ENCODE results near the gene RHBDD1.

DNA sequence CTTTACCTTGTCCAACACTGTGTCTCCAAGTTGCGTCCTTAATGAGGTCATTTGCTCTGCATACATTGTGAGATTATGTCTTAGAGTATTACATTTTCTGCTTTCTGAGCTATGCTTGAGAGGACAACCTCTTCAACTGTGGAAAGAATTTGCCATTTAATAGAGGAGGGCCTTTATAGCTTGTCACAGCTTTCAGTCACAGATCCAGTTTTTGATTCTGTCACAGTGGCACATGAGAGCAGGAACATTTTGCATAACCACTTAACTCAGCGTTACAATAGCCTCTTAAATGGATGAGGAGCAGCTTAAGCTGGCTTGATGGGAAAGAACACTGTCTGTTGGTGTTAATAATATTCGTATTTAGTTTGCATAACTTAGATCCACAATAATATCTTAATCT is 63.0 kb downstream of the RHBDD1 start:
- no peak for TF ChIP-seq POLR2A (IDR thresholded peaks at IDR 0.05)
- TF ChIP-seq, protein P1, sequence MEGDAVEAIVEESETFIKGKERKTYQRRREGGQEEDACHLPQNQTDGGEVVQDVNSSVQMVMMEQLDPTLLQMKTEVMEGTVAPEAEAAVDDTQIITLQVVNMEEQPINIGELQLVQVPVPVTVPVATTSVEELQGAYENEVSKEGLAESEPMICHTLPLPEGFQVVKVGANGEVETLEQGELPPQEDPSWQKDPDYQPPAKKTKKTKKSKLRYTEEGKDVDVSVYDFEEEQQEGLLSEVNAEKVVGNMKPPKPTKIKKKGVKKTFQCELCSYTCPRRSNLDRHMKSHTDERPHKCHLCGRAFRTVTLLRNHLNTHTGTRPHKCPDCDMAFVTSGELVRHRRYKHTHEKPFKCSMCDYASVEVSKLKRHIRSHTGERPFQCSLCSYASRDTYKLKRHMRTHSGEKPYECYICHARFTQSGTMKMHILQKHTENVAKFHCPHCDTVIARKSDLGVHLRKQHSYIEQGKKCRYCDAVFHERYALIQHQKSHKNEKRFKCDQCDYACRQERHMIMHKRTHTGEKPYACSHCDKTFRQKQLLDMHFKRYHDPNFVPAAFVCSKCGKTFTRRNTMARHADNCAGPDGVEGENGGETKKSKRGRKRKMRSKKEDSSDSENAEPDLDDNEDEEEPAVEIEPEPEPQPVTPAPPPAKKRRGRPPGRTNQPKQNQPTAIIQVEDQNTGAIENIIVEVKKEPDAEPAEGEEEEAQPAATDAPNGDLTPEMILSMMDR (IDR thresholded peaks at IDR 0.05) = no peak

Measured in heart left ventricle (tissue), 13 donors.